Measurements from ENCODE around the gene DBI.

GRCh38 chr2:119350311-119350998, 16.3 kb upstream of the DBI start:
- no peak for TF ChIP-seq CTCF (conservative IDR thresholded peaks at IDR 0.05 in 1 of 2, IDR thresholded peaks at IDR 0.05 in 1 of 2; ENCODE audit: low read depth in 1 of 2, low read length in 2 of 2)
- no peak for TF ChIP-seq EZH2 (IDR thresholded peaks at IDR 0.05; ENCODE audit: low read length, missing control alignments)

Measured in fibroblast of lung (primary cell).